HG02885 (cell line): ENCODE results near the gene ADAMTSL1.
"Not testable (repeated sequence)": the region's sequence is repeated elsewhere in the genome, so short reads cannot be mapped to it uniquely, and the experiment has no call there.

Source experiments
- ATAC-seq: cut with Tn5 transposase; IDR thresholded peaks from one replicate; pipeline ENCODE4 v1.9.1; 2021; ENCODE audit warnings: mild to moderate bottlenecking; ENCODE audit not compliant: unreplicated experiment, poor library complexity

ADAMTSL1 gene

GRCh38 chr9:18909140-18910018 is 435.4 kb downstream of the ADAMTSL1 start:
- no peak for ATAC-seq

- no peak for ATAC-seq
These were observed 436.5 kb downstream of the ADAMTSL1 start for GRCh38 chr9:18910435-18910834.

- no peak for ATAC-seq
These were observed 437.0 kb downstream of the ADAMTSL1 start for GRCh38 chr9:18910916-18911315.

GRCh38 chr9:18911714-18912342 is 437.9 kb downstream of the ADAMTSL1 start:
- no peak for ATAC-seq

GRCh38 chr9:18920141-18921084 is 446.5 kb downstream of the ADAMTSL1 start:
- no peak for ATAC-seq

GRCh38 chr9:18921366-18922075 is 447.6 kb downstream of the ADAMTSL1 start:
- ATAC-seq, result no peak

- no peak for ATAC-seq
These were observed 448.4 kb downstream of the ADAMTSL1 start for GRCh38 chr9:18922161-18922885.

GRCh38 chr9:18923167-18923566 is 449.2 kb downstream of the ADAMTSL1 start:
- ATAC-seq, result no peak

- no peak for ATAC-seq
These were observed 449.9 kb downstream of the ADAMTSL1 start for GRCh38 chr9:18923671-18924430.

- no peak for ATAC-seq
These were observed 451.9 kb downstream of the ADAMTSL1 start for GRCh38 chr9:18925880-18926279.

- no peak for ATAC-seq
These were observed 452.6 kb downstream of the ADAMTSL1 start for GRCh38 chr9:18926513-18926912.

GRCh38 chr9:18928711-18929110 is 454.8 kb downstream of the ADAMTSL1 start:
- ATAC-seq, result no peak

GRCh38 chr9:18930611-18931010 is 456.7 kb downstream of the ADAMTSL1 start:
- not testable (repeated sequence) for ATAC-seq

- no peak for ATAC-seq
These were observed 461.6 kb downstream of the ADAMTSL1 start for GRCh38 chr9:18935541-18935940.

GRCh38 chr9:18936094-18936871 is 462.3 kb downstream of the ADAMTSL1 start:
- ATAC-seq, result no peak

- no peak for ATAC-seq
These were observed 466.0 kb downstream of the ADAMTSL1 start for GRCh38 chr9:18939943-18940342.

- no peak for ATAC-seq
These were observed 467.2 kb downstream of the ADAMTSL1 start for GRCh38 chr9:18941060-18941740.
